ENCODE measurements around the gene SIPA1L3.
A peak's percentile ranks its signal among the peaks of the same experiment; 100 is the strongest.

Gene SIPA1L3

DNA sequence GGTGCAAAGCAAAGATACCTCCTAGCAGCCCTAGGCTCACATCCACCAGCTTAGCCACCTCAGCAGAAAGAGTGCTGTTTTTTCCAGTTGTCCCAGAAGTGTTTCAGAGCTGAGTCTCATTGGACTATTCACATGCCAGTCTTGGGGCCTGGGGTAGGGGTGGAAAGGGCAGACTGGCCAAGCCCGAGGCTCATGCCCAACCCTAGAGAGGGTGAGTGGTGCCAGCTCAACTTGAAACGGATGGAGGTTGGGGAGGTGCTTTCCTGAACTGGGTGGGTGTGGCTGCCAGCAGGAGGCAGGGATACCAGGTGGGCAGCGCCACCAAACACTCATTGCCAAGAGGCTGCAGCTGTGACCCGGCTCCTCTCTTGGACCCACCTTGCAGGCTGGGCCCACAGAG lies 200.1 kb downstream of the SIPA1L3 start:
- no peak for DNase-seq
- peak; percentile 36 for ATAC-seq

DNA sequence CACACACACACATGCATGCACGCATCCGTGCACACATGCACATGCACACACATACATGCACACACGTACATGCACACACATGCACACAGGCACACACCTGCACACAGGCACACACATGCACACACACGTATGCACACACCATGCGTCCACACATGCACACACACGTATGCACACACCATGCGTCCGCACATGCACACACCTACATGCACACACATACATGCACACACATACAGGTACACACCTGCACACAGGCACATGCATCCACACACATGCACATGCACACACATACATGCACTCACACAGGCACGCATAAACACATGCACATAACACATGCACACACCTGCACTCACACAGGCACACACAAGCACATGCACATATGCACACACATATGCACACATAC lies 204.9 kb downstream of the SIPA1L3 start:
- ATAC-seq (no peak), DNase-seq (no peak)

DNA sequence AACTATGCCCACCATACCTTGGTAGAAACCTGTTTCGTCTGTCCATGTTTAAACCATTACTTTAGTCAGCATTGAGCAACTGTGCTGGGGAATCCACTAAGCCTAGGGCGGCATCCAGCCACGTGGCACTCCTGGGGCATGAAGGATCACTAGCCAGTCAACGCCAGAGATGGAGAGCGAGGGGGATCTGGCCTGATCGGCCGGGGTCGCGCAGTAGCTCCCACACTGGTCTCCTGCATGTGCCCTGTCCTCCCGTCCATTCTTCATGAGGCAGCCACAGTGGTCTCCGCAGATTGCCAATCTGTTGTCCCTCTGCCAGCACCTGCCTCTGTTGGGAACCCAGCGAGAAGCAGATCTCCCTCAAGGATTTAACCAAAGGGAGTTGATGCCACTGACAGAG lies 207.6 kb downstream of the SIPA1L3 start:
- DNase-seq (no peak), ATAC-seq (no peak)

DNA sequence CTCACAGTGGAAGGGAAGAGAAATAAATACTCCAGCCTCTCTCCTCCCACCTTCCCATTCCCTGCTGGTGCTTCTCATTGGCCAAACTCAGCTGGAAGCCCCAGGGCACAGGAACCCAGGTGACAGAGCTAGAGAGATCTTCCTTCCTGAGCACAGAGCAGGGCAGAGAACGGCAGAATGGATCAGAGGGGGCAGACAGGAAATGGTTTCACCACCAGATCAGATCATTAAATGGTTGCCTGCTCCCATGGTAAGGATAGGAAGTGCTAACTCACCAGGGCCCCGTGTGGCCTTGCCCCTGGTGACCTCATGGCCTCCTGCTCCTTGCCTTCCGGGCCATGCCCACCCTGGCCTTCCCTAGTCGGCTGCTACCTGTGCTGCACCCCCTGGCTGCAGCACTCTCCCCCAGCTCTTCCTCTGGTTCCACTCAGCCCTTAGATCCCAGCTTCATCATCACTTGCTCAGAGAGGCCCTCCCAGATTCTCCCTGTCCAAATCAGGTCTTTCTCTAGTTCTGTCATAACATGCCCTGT lies 208.3 kb downstream of the SIPA1L3 start:
- ATAC-seq (no peak), DNase-seq (no peak)

DNA sequence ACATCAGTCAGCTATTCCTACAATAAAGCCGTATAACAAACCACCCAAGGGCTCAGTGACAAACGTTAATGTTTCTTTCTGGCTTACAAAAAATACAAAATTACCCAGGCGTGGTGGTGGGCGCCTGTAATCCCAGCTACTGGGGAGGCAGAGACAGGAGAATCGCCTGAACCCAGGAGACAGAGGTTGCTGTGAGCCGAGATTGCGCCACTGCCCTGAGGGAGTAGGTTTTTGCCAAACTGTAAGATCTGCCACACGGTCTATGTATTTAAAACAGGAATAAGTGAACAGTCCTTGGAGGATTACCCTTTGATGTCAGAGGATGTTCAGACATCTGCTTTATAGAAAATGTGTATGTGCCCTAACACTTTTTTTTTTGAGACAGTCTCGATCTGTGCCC lies 211.2 kb downstream of the SIPA1L3 start:
- no peak for DNase-seq
- no peak for ATAC-seq

DNA sequence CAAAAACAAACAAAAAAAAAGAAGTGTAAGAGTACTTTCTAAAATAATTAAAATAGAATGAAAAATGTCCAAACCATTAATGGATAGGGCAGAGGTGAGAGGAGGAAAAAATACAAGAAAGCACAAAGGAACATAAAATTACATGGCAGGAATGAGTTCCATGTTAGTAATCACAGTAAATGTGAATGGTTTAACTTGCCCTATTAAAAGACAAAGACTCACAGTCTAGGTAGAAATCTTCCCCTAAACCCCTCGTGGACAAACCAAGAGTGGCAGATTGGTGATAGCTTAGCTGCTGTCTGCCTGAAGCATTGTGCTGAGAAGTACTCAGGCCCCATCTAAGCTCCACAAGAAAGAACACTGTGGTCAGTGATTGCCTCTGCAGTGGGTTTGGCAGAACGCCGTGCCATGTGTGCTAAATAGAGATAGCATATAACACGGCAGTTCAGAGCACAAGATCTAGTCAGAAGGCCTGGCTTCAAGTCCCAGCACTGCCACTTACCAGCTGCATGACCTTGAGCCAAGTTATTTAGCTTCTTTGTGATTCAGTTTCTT lies 213.5 kb downstream of the SIPA1L3 start:
- no peak for ATAC-seq

DNA sequence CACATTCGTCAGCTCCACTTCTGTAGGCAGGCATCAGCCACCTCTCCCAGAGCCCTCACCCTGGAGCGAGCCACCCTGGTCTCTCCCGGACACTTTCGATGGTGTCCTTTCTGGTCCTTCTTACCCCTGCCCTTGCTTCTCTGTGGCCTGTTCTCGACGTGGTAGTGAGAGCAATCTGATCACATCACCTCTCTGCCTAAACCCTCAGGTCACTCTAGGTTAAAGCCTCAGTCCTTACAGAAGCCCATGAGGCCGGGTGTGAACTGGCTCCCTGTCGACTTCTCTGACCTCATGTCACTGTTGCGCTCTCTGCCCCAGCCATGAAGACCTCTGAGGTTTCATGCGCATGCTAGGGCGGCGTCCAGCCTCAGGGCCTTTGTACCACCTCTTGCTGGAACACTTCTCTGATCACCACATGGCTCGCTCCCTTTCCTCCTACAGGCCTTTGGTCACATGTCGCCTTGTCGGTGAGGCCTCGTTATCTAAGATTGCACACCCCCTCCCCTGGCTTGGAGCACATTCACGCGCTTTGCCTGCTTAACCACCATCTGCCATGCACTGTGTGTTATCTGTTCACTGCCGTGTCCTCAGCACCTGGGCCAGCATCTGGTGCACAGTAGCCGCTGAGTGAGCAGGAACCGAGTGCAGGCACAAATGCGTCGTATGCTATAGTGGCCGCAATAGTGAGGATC lies 215.5 kb downstream of the SIPA1L3 start:
- ATAC-seq (no peak), DNase-seq (no peak)

More for the DNA sequence above, 213.5 kb downstream of the SIPA1L3 start:
- DNase-seq, result no peak

DNA sequence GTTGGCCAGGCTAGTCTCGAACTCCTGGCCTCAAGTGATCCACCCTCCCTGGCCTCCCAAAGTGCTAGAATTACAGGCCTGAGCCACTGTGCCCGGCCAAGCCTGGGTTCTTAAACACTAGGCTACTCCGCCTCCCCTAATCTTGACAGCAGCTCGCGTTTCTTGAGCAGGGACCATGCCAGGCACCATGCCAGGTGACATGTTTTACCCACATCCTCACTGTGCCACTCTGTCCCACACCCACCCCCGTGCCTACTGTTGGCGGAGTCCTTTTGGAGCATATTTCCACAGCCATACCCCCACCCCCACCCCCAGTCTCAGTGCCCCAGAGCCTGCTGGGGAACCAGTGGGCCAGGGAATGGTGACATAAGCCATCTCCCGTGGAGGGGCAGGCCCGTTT lies 218.2 kb downstream of the SIPA1L3 start:
- no peak for DNase-seq

DNA sequence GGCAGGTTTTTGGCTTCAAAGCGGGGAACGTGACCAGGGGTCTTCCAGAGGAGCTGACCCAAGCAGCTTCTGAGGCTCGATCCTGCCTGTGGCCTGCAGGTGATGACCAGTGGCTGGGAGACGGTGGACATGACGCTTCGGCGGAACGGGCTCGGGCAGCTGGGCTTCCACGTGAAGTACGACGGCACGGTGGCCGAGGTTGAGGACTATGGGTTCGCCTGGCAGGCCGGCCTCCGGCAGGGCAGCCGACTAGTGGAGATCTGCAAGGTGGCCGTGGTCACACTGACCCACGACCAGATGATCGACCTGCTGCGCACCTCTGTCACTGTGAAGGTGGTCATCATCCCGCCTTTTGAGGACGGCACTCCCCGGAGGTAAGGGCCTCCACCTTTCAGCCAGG lies 223.4 kb downstream of the SIPA1L3 start:
- no peak for DNase-seq
- no peak for ATAC-seq

More for the DNA sequence above, 218.2 kb downstream of the SIPA1L3 start:
- no peak for ATAC-seq

DNA sequence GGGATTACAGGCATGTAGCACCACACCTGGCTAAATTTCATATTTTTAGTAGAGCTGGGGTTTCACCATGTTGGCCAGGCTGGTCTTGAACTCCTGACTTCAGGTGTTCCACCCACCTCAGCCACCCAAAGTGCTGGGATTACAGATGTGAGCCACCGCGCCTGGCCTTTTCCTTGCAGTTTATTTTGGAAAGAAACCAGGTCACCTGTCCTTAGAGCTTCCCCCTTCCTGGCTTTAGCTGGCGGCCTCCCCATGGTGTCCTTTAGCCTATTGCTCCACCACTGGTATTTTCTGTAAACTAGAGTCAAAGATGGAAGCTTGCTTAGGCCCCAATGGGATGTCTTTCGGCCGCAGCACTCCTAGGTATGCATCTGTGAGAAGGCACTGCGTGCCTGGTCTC lies 225.8 kb downstream of the SIPA1L3 start:
- no peak for ATAC-seq

DNA sequence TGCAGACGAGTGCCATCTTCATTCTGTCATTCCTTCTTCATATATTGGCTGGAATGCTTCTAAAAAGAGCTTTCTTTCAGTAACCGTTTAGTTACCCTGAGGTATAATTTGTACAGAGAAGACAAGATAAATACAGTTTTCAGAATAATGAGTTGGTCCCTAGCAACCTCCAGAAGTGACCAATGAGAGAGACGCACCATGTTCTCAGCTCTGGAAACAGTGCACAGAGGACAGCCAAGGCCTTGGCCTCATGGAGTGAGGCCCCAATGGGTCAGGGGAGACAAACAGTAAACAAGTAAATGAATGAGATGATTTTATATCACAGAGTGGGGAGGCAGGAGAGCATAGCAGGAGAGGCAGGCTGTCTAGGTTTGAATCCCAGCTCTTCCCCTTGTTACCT lies 226.3 kb downstream of the SIPA1L3 start:
- ATAC-seq (no peak), DNase-seq (no peak)

More for the DNA sequence above, 225.8 kb downstream of the SIPA1L3 start:
- no peak for DNase-seq

DNA sequence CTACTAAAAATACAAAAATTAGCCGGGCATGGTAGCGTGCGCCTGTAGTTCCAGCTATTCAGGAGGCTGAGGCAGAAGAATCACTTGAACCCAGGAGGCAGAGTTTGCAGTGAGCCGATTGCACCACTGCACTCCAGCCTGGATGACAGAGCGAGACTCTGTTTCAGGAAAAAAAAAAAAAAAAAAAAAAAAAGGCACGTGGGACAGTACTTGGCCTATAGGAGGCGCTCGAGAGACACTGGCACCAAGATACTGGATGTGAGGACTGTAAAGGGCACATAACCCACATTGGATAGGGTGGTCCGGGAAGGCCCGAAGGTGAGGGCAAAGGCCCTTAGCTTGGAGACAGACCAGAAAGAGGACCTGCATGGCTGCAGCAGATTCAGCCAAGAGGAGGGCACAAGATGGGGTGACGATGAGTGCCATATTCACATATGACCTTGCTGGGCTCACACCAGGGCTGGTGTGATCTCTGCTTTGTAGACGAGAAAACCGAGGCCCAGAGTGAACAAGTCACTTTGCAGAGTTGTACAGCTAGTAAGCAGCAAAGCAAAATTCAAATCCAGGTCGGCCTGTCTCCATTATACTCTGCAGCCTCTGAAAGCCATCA lies 227.6 kb downstream of the SIPA1L3 start:
- DNase-seq (peak; percentile 41), ATAC-seq (no peak)

DNA sequence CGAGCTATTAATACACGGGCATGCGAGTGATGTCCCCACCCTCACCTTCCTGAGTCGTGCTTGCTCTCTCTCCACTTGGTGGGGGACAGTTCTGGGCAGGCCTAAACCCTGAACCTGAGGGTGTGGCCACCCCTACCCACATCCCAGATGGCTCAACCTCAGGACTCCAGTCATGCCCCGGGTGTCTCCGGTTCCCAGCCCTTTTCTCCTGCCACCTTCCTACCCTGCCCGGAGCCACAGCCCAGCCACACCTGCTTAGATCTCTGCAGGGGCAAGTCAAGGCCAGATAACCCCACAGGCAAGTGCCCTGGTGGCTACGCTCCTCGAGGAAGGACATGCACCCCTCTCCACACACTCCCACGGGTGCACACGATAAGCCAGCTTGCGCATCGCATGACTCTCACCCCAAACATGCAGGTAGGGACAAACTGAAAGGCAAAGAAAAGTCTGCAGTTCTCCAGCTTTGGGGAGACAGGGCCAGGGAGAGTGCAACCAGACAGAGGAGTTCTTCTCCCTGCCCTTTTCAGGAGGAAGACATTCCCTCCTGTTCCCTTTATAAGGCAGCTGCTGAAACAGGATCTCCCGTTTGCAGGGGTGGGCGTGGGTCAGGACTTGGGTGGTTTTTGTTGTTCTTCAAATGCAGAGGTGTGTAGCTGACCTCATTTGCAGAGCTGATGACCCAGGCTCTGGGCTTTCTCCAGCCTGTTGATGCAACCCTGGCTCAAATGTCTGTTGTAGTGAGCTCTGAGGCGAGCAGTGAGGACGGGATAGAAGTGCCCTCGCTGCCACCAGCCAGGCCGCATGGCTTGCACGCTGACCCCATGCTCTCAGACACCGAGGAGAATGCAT lies 228.4 kb downstream of the SIPA1L3 start:
- DNase-seq (no peak), ATAC-seq (no peak)

DNA sequence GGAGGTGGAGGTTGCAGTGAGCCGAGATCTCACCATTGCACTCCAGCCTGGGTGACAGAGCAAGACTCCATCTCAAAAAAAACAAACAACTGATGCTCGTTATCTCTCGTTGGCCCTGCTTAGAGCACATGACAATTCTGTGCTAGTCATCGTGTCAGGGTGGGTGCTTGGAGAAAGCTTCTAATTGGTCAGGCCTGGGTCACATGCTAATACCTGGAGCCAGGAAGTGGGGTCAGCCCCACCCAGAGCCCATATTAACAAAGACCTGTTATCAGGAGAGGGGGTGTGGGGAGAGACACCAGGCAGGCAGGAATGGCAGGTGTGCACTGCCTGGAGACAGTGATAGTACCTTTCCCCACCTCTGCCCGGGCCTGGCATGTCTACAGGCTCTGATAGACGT lies 232.1 kb downstream of the SIPA1L3 start:
- DNase-seq, result no peak
- no peak for ATAC-seq

DNA sequence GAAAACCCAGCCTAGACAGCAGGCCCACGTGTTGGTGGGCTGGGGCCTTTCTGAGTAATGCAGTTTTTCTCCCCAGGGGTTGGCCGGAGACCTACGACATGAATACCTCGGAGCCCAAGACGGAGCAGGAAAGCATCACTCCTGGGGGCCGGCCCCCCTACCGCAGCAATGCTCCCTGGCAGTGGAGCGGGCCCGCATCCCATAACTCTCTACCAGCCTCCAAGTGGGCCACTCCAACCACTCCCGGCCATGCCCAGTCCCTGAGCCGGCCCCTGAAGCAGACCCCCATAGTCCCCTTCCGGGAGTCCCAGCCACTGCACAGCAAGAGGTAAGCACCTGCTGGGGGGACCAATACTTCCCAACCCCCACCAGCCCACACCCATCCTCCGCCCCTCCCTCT lies 234.1 kb downstream of the SIPA1L3 start:
- DNase-seq, result no peak
- no peak for ATAC-seq

DNA sequence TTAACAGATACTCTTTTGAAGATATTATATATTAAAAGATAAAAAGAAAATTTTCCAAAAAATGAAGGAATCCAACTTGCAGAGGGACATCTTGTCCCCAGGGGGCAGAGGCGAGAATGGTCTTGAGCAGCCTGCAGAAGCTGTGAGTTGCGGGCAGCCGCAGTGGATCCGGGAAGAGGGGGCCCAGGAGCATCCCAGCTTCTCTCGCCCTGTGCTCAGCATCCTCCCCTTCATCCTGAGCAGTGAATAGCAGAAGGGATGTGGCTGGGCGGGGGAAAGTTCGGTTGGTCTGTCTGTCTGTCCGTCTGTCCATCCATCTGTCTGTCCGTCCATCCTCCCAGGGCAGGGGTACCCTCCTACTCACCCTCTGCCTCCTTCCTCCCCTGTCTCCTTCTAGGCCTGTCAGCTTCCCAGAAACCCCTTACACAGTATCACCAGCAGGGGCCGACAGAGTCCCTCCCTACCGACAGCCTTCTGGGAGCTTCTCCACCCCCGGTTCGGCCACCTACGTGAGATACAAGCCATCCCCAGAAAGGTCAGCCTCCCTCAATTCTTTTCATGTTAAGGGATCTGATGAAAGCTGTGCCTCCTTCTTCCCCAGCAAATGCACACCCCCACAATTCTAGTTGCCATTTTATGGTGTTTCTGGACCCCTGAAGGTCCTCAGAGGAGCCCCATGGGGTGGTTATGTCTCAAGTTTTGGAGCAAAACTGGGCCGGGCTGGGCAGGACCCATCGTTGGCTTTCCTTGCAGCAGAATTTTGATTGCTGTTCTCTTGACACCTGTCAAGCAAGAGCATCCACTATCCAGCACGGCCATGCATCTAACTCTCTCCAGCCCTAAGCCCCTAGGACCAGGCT lies 235.4 kb downstream of the SIPA1L3 start:
- peak; percentile 82 for ATAC-seq
- peak; percentile 71 for DNase-seq

DNA sequence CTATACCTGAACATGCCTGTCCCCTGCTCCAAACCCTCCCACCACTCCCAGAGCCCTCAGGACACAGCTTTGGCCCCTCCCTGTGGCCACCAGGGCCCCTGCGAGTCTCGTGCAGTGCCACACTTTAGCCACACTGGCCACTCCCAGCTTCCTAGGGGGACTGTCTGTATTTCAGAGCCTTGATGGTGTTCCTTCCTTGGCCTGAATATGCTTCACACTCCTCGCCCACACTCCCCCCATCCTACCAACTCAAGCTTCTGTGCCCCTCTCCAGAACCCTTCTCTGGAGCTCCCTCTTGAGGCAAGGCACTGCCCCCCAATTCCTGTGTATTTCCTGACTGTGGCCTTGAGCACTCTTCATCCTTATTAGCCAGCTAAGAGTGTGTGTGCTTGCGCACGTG lies 236.8 kb downstream of the SIPA1L3 start:
- DNase-seq (no peak), ATAC-seq (no peak)

DNA sequence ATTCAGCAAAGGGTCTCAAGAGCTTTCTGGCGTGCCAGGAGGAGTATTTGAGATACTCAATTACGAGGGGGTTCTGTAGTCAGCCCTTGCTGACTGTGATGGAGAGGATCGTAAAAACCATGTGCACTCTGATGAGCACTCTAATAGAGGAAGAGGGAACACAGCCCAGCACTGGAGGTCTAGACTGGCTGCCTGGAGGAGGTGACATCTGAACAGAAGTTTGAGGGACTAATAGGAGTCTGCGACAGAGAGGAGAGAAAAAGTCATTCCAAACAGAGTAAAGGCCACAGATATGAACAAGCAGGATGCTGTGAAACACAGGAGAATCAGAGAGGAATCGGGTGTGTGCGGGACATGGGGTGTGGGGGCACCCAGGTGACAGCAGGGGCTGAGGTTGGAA lies 237.7 kb downstream of the SIPA1L3 start:
- DNase-seq (no peak), ATAC-seq (no peak)

DNA sequence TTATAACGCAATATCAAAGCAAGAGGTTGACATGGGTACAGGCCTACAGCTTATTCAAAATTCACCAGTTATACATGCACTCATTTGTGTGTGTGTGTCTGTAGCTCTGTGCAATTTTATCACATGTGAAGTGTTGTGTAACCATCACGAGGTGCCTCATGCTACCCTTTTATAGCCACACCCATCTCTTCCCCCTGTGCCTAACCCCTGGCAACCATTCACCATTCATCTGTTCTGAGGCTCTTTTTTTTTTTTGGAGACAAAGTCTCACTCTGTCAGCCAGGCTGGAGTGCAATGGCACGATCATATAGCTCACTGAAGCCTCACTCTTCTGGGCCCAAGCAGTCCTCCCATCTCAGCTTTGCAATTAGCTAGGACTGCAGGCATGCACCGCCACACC lies 238.6 kb downstream of the SIPA1L3 start:
- ATAC-seq (no peak), DNase-seq (no peak)

DNA sequence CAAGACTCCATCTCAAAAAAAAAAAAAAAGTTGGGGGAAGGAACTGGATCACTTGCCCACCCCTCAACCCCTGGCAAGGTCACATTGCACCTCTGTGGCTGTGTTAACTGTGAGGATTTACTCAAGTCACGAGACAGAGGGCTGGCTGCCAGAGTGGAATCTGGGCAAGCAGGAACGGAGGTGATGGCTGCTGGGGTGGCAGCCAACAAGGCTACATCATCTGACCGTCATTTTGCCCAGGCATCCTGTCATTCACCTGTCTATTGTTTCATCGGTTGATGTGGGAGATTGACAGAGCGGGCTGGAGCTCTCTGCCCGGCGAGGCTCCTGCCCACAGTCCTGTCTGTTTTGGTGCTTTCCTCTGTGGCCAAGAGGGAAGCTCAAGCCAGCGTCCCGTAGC lies 241.3 kb downstream of the SIPA1L3 start:
- ATAC-seq (no peak), DNase-seq (no peak)

DNA sequence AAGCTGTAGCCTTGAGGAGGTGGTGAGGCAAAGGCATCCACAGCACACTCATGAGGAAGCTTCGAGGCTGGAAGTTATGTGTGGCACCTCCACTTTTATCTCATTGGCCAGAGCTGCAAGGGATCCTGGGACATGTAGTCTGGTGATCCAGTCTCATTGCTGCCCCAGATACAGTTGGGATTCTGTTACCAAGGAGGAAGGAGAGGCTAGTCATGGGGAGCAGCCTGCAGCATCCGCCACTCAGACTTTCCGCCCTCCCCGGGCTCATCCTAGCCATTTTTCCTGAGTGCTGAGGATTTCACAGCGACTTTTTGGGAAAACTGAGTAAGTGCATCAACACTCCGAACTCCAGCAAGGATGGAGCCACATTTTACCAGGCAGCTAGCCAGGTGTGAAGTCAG lies 242.7 kb downstream of the SIPA1L3 start:
- ATAC-seq, result no peak

DNA sequence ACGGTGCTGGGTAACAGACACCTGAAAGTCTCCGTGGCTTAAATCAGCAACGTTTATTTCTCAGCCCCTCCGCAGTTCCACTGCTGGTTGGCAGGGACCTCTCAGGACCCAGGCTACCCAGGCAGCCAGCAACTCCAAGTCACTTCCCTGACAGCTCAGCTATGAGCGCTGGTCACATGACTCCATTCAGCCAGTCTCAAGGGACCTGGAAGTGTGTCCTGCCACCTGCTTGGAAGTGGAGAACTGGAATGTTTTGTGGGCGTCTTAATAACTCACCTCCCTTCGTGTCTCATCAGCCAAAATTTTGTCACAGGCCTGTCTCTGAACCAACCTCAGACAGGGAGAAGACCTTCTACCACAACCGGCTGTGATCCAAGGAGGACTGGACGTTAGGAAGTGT lies 244.2 kb downstream of the SIPA1L3 start:
- no peak for ATAC-seq

More for the DNA sequence above, 242.7 kb downstream of the SIPA1L3 start:
- no peak for DNase-seq

More for the DNA sequence above, 244.2 kb downstream of the SIPA1L3 start:
- no peak for DNase-seq
